AG04449 (cell line): Measurements from ENCODE around the gene ZBTB7B.
"Not testable (repeated sequence)": the region's sequence is repeated elsewhere in the genome, so short reads cannot be mapped to it uniquely, and the experiment has no call there.

ENCODE experiments used
- CTCF ChIA-PET: fragments of 350-600 bp; formaldehyde crosslinking; extraction: SDS; loops from one replicate; lab custom pipeline; 2021; ENCODE audit warnings: antibody characterized with exemption; lab: Yijun Ruan, JAX
- POLR2A ChIA-PET: fragments of 400-600, 350-600 bp; formaldehyde crosslinking; extraction: SDS; loops from one replicate; lab custom pipeline; 2020; ENCODE audit warnings: antibody characterized with exemption, inconsistent platforms; lab: Yijun Ruan, JAX
- DNase-seq: peaks from one replicate; pipeline ENCODE4 v3.0.0-alpha.2; 2010; ENCODE audit warnings: low read depth, low spot score
- H3K4me3 ChIP-seq: 2 replicates; pipeline ENCODE4 v1.5.1; 2011; ENCODE audit warnings: low read depth, mild to moderate bottlenecking, control low read depth, low read length
- CTCF ChIP-seq: IDR thresholded peaks from one replicate; pipeline ENCODE4 v1.5.1; 2011; ENCODE audit warnings: mild to moderate bottlenecking, moderate library complexity, low read length, control low read depth, inconsistent platforms; ENCODE audit not compliant: insufficient read depth; ENCODE audit errors: missing control alignments

Gene ZBTB7B

GRCh38 chr1:154978360-154978759 is 24.2 kb upstream of the ZBTB7B start:
- DNase-seq, result no peak
- ChIA-PET POLR2A (no interaction called here), CTCF (interaction anchor here (0.7 to 13.1 kb wide), 4 partner anchors 18 to 107 kb away, joined by 3 to 176 read pairs (median 4); partner anchors contain the start of gene LENEP)
- no peak for TF ChIP-seq CTCF
- no peak overlapping the region for H3K4me3 ChIP-seq

GRCh38 chr1:154982341-154982740 is 20.3 kb upstream of the ZBTB7B start:
- DNase-seq, result no peak
- no peak for TF ChIP-seq CTCF
- peak overlapping the region; percentile 53 for H3K4me3 ChIP-seq
- ChIA-PET CTCF (interaction anchor here (0.8 to 7.7 kb wide), 7 partner anchors 12 to 69 kb away, joined by 3 to 119 read pairs (median 4); partner anchors contain the start of genes ADAM15, LENEP, PBXIP1 and SHC1), POLR2A (interaction anchor here (2.7 kb wide), 1 partner anchor 12 kb away, joined by 16 read pairs; the partner anchor contains the start of gene LENEP)

- ChIA-PET POLR2A (interaction anchor here (0.5 to 2.7 kb wide), 8 partner anchors 8 to 24 kb away, joined by 3 to 17 read pairs (median 4); partner anchors contain the start of genes CKS1B, LENEP and SHC1), CTCF (interaction anchor here (0.8 to 7.7 kb wide), 7 partner anchors 12 to 68 kb away, joined by 3 to 119 read pairs (median 4); partner anchors contain the start of genes ADAM15, LENEP, PBXIP1 and SHC1)
- TF ChIP-seq CTCF, result no peak
- H3K4me3 ChIP-seq, result peak within 1 kb of the TSS; percentile 84
- peak; percentile 98 for DNase-seq
Measured at GRCh38 chr1:154982897-154983648, 19.5 kb upstream of the ZBTB7B start, which contains the start of gene FLAD1. TSS of gene FLAD1 (plus strand) at chr1:154983344. CDS start at chr1:154983695, 351 bp downstream.

- ChIA-PET CTCF (interaction anchor here (1.3 to 7.7 kb wide), 4 partner anchors 12 to 61 kb away, joined by 4 to 119 read pairs (median 6); partner anchors contain the start of genes LENEP and PBXIP1), POLR2A (interaction anchor here (0.8 to 2.7 kb wide), 6 partner anchors 7 to 25 kb away, joined by 3 to 17 read pairs (median 5); partner anchors contain the start of genes CKS1B, LENEP and SHC1)
- peak overlapping the region; percentile 84 for H3K4me3 ChIP-seq
- DNase-seq, result no peak
- TF ChIP-seq CTCF, result no peak
Measured at GRCh38 chr1:154983776-154984466, 18.7 kb upstream of the ZBTB7B start.

GRCh38 chr1:154986736-154987135 is 15.9 kb upstream of the ZBTB7B start:
- DNase-seq, POLR2A ChIA-PET, H3K4me3 ChIP-seq: not testable (repeated sequence)
- CTCF ChIA-PET, result interaction anchor here (1.4 to 7.7 kb wide), 2 partner anchors 10 to 22 kb away, joined by 4 to 119 read pairs; partner anchors contain the start of gene LENEP

GRCh38 chr1:154987326-154987725 is 15.3 kb upstream of the ZBTB7B start:
- no peak overlapping the region for H3K4me3 ChIP-seq
- DNase-seq, result no peak
- ChIA-PET POLR2A (no interaction called here), CTCF (interaction anchor here (1.2 to 7.7 kb wide), 5 partner anchors 8 to 98 kb away, joined by 3 to 119 read pairs (median 4); partner anchors contain the start of gene LENEP)
- no peak for TF ChIP-seq CTCF
